Upper lobe of left lung (tissue), 6 donors: ENCODE measurements around the gene GYG1. TPM values are rescaled to one million over a fixed set of nuclear protein-coding genes. Genes with fewer than 3 reads are reported as not detected.

Source experiments
- ATAC-seq, 2 donors: fragments of 200-7000 bp; cut with Tn5 transposase; one replicate each; pipeline ENCODE4 v1.9.1; 2022; ENCODE audit warnings: mild to moderate bottlenecking in 2 of 2, moderate library complexity in 2 of 2; ENCODE audit not compliant: low FRiP score in 2 of 2
- DNase-seq, 2 donors: peaks; one replicate each; pipeline ENCODE4 v3.0.0-alpha.2; 2019 to 2020
- H3K27ac ChIP-seq, 4 donors: fragments of 200-600 bp; sonication (generic); one replicate each; pipeline ENCODE4 v1.5.1; 2016 to 2019
- H3K27me3 ChIP-seq, 4 donors: fragments of 200-600 bp; sonication (generic); one replicate each; pipeline ENCODE4 v1.5.1; 2017 to 2019
- H3K36me3 ChIP-seq, 4 donors: fragments of 200-600 bp; sonication (generic); one replicate each; pipeline ENCODE4 v1.5.1; 2016 to 2019
- H3K4me1 ChIP-seq, 4 donors: fragments of 200-600 bp; sonication (generic); one replicate each; pipeline ENCODE4 v1.5.1; 2018 to 2019
- H3K4me3 ChIP-seq, 4 donors: fragments of 200-600 bp; sonication (generic); one replicate each; pipeline ENCODE4 v1.5.1; 2017 to 2019; ENCODE audit warnings: mild to moderate bottlenecking in 2 of 4, moderate library complexity in 1 of 4
- H3K9me3 ChIP-seq, 4 donors: fragments of 200-600 bp; sonication (generic); one replicate each; pipeline ENCODE4 v1.5.1; 2018 to 2019
- EP300 ChIP-seq, 4 donors: sonication (generic); formaldehyde crosslinking; IDR thresholded peaks; one replicate each; pipeline ENCODE4 v1.5.1; 2017; ENCODE audit warnings: antibody characterized with exemption in 4 of 4, control low read depth in 2 of 4
- POLR2A ChIP-seq, 4 donors: fragments of 450-650 bp; IDR thresholded peaks; one replicate each; pipeline ENCODE4 v1.5.1; 2016 to 2017; ENCODE audit warnings: antibody characterized with exemption in 4 of 4, mild to moderate bottlenecking in 2 of 4
- POLR2AphosphoS5 ChIP-seq, 2 donors: sonication (generic); formaldehyde crosslinking; IDR thresholded peaks; one replicate each; pipeline ENCODE4 v1.5.1; 2017; ENCODE audit warnings: antibody characterized with exemption in 2 of 2
- WGBS, 2 donors: methylation state at CpG; one replicate each; pipeline ENCODE4 v1.1.5; 2017 to 2018; 5-methylcytosine and 5-hydroxymethylcytosine counted together
- total RNA-seq, 6 donors: library from RNA; depleted of rRNA in 4 of 6; stranded (reverse); fragments of >200 nt in 4 of 6; gene quantifications; one replicate each; pipeline versions ENCODE4 v1.1.0 to v1.2.1, GENCODE V29; 2016 to 2021
- TF ChIP-seq, protein P1 (sequence below), 6 experiments: fragments of 450-650 bp in 4 of 6; fragments of 200-600 bp in 2 of 6; sonication (generic) in 2 of 6; IDR thresholded peaks; one replicate each; pipeline ENCODE4 v1.5.1; 2016 to 2019; ENCODE audit warnings: antibody characterized with exemption in 6 of 6
- donor health status: DM: no; HTN: no; CAD: no; lungs with moderate emphysema.
- donor health status: DM: no; HTN: yes; CAD: no; lungs with severe emphysema.

The GYG1 gene
- total RNA-seq, 6 donors from 2014 or later: 10.5 to 48.6 (median 31.5) TPM

DNA sequence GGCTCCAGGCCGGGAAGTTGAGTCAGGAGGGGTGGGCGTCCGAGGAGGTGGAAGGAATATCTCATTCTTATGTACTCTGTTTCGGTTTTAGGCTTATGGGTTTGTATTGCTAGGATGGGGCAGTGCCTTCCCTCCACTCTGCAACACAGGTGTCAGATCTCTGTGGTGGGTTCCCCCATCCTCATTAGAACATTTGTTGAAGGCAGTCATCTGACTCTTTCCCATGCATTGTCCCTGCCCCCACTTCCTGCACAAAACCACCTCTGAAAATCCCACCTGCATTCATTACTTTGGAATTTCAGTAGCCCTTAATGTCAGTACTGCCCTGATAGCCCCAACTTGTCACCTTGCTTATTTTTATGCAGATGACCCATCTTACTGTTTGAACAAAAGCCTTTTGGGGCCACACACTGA, 29.5 kb downstream of the GYG1 start:
- no peak for TF ChIP-seq POLR2A (IDR thresholded peaks at IDR 0.05)
- TF ChIP-seq, protein P1, sequence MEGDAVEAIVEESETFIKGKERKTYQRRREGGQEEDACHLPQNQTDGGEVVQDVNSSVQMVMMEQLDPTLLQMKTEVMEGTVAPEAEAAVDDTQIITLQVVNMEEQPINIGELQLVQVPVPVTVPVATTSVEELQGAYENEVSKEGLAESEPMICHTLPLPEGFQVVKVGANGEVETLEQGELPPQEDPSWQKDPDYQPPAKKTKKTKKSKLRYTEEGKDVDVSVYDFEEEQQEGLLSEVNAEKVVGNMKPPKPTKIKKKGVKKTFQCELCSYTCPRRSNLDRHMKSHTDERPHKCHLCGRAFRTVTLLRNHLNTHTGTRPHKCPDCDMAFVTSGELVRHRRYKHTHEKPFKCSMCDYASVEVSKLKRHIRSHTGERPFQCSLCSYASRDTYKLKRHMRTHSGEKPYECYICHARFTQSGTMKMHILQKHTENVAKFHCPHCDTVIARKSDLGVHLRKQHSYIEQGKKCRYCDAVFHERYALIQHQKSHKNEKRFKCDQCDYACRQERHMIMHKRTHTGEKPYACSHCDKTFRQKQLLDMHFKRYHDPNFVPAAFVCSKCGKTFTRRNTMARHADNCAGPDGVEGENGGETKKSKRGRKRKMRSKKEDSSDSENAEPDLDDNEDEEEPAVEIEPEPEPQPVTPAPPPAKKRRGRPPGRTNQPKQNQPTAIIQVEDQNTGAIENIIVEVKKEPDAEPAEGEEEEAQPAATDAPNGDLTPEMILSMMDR (IDR thresholded peaks at IDR 0.05): no peak
- no peak for TF ChIP-seq POLR2AphosphoS5 (IDR thresholded peaks at IDR 0.05)
- TF ChIP-seq EP300 (IDR thresholded peaks at IDR 0.05): no peak
- Histone ChIP-seq H3K36me3 (peaks cover 0 to 49% (median 28%) of the 10 kb centered on the region in 4 donors), H3K27ac (no peak overlapping the region), H3K4me3 (no peak overlapping the region), H3K4me1 (peaks cover 0 to 7% (median 2%) of the 10 kb centered on the region in 4 donors), H3K9me3 (no peaks in the 10 kb centered on the region), H3K27me3 (no peaks in the 10 kb centered on the region)
- DNase-seq: no peak
- 82 to 90% methylated on average over 4 of the region's 4 CpGs for WGBS, 2 donors
- no peak for ATAC-seq

DNA sequence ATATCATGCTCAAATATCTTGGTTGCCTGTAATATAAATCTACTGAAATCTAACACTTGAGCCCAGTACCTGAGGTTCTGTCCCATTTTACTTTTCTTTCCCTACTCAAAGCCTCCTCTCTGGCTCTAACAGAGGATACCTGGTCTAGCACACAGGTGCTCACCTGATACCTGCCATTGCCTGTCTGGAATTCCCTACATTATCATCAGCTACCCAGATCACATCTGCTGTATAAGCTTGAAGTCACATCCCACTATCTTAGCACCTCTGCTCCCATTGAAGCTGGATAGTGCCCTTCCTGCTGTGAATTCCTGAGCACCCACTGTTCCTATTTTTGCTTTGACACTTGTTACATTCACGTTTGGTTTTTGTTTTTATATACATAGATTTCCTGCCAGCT, 30.5 kb downstream of the GYG1 start:
- H3K9me3 ChIP-seq: no peaks in the 10 kb centered on the region
- no peak for ATAC-seq
- peaks cover 0 to 57% (median 30%) of the 10 kb centered on the region in 4 donors for H3K36me3 ChIP-seq
- no peak overlapping the region for H3K27ac ChIP-seq
- no peaks in the 10 kb centered on the region for H3K27me3 ChIP-seq
- no peak for DNase-seq
- no peak for TF ChIP-seq POLR2AphosphoS5 (IDR thresholded peaks at IDR 0.05)
- TF ChIP-seq EP300 (IDR thresholded peaks at IDR 0.05): no peak
- TF ChIP-seq POLR2A (IDR thresholded peaks at IDR 0.05): no peak
- TF ChIP-seq, protein P1 (IDR thresholded peaks at IDR 0.05): no peak
- 26 to 48% methylated on average over 1 of the region's 1 CpG for WGBS, 2 donors
- no peak overlapping the region for H3K4me3 ChIP-seq
- peaks cover 0 to 3% (median under 1%) of the 10 kb centered on the region in 4 donors for H3K4me1 ChIP-seq

DNA sequence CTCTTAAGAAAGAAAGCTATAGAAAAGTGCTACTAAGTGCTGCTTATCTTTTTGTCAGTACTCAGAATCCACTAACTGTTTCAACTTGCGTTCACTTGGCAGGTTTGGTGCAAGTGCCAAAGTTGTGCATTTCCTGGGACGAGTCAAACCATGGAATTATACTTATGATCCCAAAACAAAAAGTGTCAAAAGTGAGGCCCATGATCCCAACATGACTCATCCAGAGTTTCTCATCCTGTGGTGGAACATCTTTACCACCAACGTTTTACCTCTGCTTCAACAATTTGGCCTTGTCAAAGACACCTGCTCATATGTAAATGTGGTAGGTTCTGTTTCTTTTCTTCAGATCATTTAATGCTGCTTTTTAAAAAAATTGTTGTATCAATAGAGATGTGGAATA, 32.6 kb downstream of the GYG1 start:
- Histone ChIP-seq H3K27me3 (no peaks in the 10 kb centered on the region), H3K36me3 (peaks cover 7 to 75% (median 36%) of the 10 kb centered on the region in 4 donors), H3K4me3 (no peak overlapping the region), H3K4me1 (no peaks in the 10 kb centered on the region), H3K27ac (no peak overlapping the region), H3K9me3 (no peaks in the 10 kb centered on the region)
- no peak for ATAC-seq
- no peak for DNase-seq
- no peak for TF ChIP-seq POLR2AphosphoS5 (IDR thresholded peaks at IDR 0.05)
- TF ChIP-seq, protein P1 (IDR thresholded peaks at IDR 0.05): no peak
- no peak for TF ChIP-seq POLR2A (IDR thresholded peaks at IDR 0.05)
- WGBS, 2 donors: 84 to 95% methylated on average over 3 of the region's 3 CpGs

DNA sequence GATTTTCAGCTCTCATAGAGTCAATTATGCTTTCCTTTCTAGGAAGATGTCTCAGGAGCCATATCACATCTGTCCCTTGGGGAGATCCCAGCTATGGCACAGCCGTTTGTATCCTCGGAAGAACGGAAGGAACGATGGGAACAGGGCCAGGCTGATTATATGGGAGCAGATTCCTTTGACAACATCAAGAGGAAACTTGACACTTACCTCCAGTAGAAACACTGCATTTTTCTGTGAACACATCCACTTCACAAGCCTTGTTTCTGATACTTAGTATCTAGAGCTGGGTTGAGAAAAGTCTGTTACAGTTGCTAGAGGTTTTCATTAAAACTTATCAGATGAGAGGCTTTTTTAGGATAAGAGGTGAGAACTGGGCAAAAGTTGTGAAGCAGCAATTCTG, 35.4 kb downstream of the GYG1 start:
- H3K9me3 ChIP-seq: no peaks in the 10 kb centered on the region
- H3K27ac ChIP-seq: no peak overlapping the region
- ATAC-seq (no peak), DNase-seq (no peak)
- H3K4me1 ChIP-seq: no peaks in the 10 kb centered on the region
- H3K36me3 ChIP-seq: peaks cover 7 to 76% (median 30%) of the 10 kb centered on the region in 4 donors
- TF ChIP-seq POLR2AphosphoS5 (IDR thresholded peaks at IDR 0.05): no peak
- TF ChIP-seq EP300 (IDR thresholded peaks at IDR 0.05): no peak
- TF ChIP-seq, protein P1 (IDR thresholded peaks at IDR 0.05): no peak
- TF ChIP-seq POLR2A (IDR thresholded peaks at IDR 0.05): no peak
- WGBS, 2 donors: 42 to 46% methylated on average over 4 of the region's 4 CpGs
- no peaks in the 10 kb centered on the region for H3K27me3 ChIP-seq
- no peak overlapping the region for H3K4me3 ChIP-seq

DNA sequence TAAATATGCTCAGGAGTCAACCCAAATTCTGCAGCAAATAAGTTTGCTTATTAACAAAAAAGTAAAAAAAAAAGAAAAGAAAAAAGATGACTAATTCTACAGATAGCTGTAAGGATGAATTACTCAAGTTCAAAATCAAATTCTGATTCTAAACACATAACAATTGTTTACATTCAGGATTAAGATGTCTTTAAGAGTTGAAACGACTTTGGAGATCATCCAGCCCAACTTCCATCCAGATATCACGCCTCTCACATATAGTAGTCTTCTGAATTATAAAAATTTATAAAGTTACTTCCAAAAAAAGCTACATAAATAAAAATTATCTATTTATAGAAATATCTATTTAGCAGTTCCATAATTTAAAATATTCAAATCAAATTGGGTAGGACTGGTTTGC, 39.8 kb downstream of the GYG1 start:
- 81 to 83% methylated on average over 2 of the region's 2 CpGs for WGBS, 2 donors
- Histone ChIP-seq H3K27ac (no peak overlapping the region), H3K4me1 (no peaks in the 10 kb centered on the region), H3K4me3 (no peak overlapping the region), H3K27me3 (no peaks in the 10 kb centered on the region), H3K36me3 (peaks cover 4 to 40% (median 10%) of the 10 kb centered on the region in 4 donors), H3K9me3 (no peaks in the 10 kb centered on the region)
- ATAC-seq: no peak
- DNase-seq: no peak
- no peak for TF ChIP-seq EP300 (IDR thresholded peaks at IDR 0.05)
- TF ChIP-seq POLR2AphosphoS5 (IDR thresholded peaks at IDR 0.05): no peak
- TF ChIP-seq, protein P1 (IDR thresholded peaks at IDR 0.05): no peak
- no peak for TF ChIP-seq POLR2A (IDR thresholded peaks at IDR 0.05)
